Panc1 (cell line): ENCODE data around the gene TCEAL5. TPM values are rescaled to one million over a fixed set of nuclear protein-coding genes. Genes with fewer than 3 reads are reported as not detected.
"Not testable (repeated sequence)": the region's sequence is repeated elsewhere in the genome, so short reads cannot be mapped to it uniquely, and the experiment has no call there.

Source experiments
- ATAC-seq: fragments of 200-7000 bp; cut with Tn5 transposase; 2 replicates; pipeline ENCODE4 v1.9.1; 2020; ENCODE audit warnings: mild to moderate bottlenecking, moderate library complexity
- BruUV-seq: library from RNA; stranded (reverse); fragments of 400-500 nt; replicated peaks from 2 replicates; lab custom pipeline; 2021; lab: Mats Ljungman, UMichigan
- CTCF ChIA-PET: fragments of 300-600 bp; sonication (Branson Sonifier 250); formaldehyde crosslinking; loops from one replicate; lab custom pipeline; 2022; ENCODE audit warnings: antibody characterized with exemption; lab: Charles Lee
- POLR2A ChIA-PET: fragments of 300-600 bp; sonication (Branson Sonifier 250); formaldehyde crosslinking; loops from one replicate; lab custom pipeline; 2022; ENCODE audit warnings: antibody characterized with exemption; lab: Charles Lee
- DNase-seq: peaks from one replicate; pipeline ENCODE4 v3.0.0-alpha.2; 2010; ENCODE audit warnings: low read depth, low spot score
- H3K27ac ChIP-seq: 2 replicates; pipeline ENCODE4 v1.5.1; 2011; ENCODE audit warnings: mild to moderate bottlenecking, low read length, inconsistent platforms
- H3K27me3 ChIP-seq: fragments of 200-500 bp; sonication (Bioruptor generic); 2 replicates; pipeline ENCODE4 v1.6.0; 2014; ENCODE audit warnings: low read length, inconsistent platforms; ENCODE audit not compliant: control insufficient read depth, insufficient read depth
- H3K36me3 ChIP-seq: fragments of 200-500 bp; sonication (Bioruptor generic); 2 replicates; pipeline ENCODE4 v1.5.1; 2014; ENCODE audit warnings: inconsistent platforms, mild to moderate bottlenecking, low read length, moderate library complexity; ENCODE audit not compliant: control insufficient read depth, insufficient read depth
- H3K4me1 ChIP-seq: 2 replicates; pipeline ENCODE4 v1.5.1; 2011; ENCODE audit warnings: inconsistent platforms, mild to moderate bottlenecking, low read length, moderate library complexity; ENCODE audit not compliant: control insufficient read depth, insufficient read depth
- H3K4me3 ChIP-seq, 2 experiments: 2 replicates each; pipeline ENCODE4 v1.5.1; 2011 to 2012; ENCODE audit warnings: low read depth in 2 of 2, low read length in 2 of 2, mild to moderate bottlenecking in 2 of 2, inconsistent platforms in 1 of 2, moderate library complexity in 1 of 2
- H3K9me3 ChIP-seq: fragments of 200-500 bp; sonication (Bioruptor generic); 2 replicates; pipeline ENCODE4 v1.5.1; 2014; ENCODE audit warnings: low read depth, mild to moderate bottlenecking, inconsistent platforms, low read length, moderate library complexity; ENCODE audit not compliant: control insufficient read depth, insufficient read depth
- CTCF ChIP-seq: fragments of 450-650 bp; IDR thresholded peaks from 2 replicates; pipeline ENCODE4 v1.5.1; 2017; ENCODE audit warnings: mild to moderate bottlenecking
- POLR2AphosphoS5 ChIP-seq: IDR thresholded peaks from 2 replicates; pipeline ENCODE4 v1.6.1; 2012; ENCODE audit warnings: mild to moderate bottlenecking, low read depth, low read length, moderate library complexity
- REST ChIP-seq, 2 experiments: IDR thresholded peaks; 2 replicates each; pipeline ENCODE4 v1.6.1; 2011 to 2012; ENCODE audit warnings: low read depth in 2 of 2, control low read depth in 1 of 2, low read length in 1 of 2, mild to moderate bottlenecking in 1 of 2, moderate library complexity in 1 of 2; ENCODE audit not compliant: insufficient read depth in 1 of 2
- SIN3A ChIP-seq: IDR thresholded peaks from 2 replicates; pipeline ENCODE4 v1.6.1; 2012; ENCODE audit warnings: low read depth, mild to moderate bottlenecking, low read length, moderate library complexity, borderline replicate concordance; ENCODE audit not compliant: insufficient read depth
- TCF7L2 ChIP-seq: IDR thresholded peaks from 2 replicates; pipeline ENCODE4 v1.6.1; 2011; ENCODE audit warnings: mild to moderate bottlenecking, low read depth, low read length, inconsistent platforms
- in situ Hi-C: cut with HindIII; loops from 2 replicates; pipeline ENCODE4 v1.10.0; 2016; ENCODE audit warnings: low sequenced_read_pairs, low pct_unique_long_range_greater_than_20kb
- intact Hi-C: fragments of 100-400 bp; cut with micrococcal nuclease; formaldehyde crosslinking; loops from one replicate; pipeline ENCODE4 v1.10.0; 2022; ENCODE audit not compliant: unreplicated experiment
- total RNA-seq: library from RNA; stranded (reverse); gene quantifications from one replicate; pipeline ENCODE4 v1.2.1, GENCODE V29; 2021; ENCODE audit not compliant: unreplicated experiment

Gene TCEAL5
- total RNA-seq, 1 experiment from 2014 or later, result not detected

GRCh38 chrX:103233263-103233662 is 43.3 kb downstream of the TCEAL5 start:
- in situ Hi-C loops (no loop called here), intact Hi-C loops (no loop called here)
- POLR2A ChIA-PET, result no interaction called here
- H3K9me3 ChIP-seq, result no peaks in the 10 kb centered on the region
- no peak overlapping the region for H3K27ac ChIP-seq
- no peaks in the 10 kb centered on the region; the same call in 1 of the 2 replicates for H3K27me3 ChIP-seq
- DNase-seq (no peak), ATAC-seq (no peak)
- no peaks in the 10 kb centered on the region for H3K4me1 ChIP-seq
- H3K4me3 ChIP-seq, result no peak overlapping the region
- BruUV-seq, result no TSS peak
- no peak for TF ChIP-seq CTCF
- no peak for TF ChIP-seq POLR2AphosphoS5
- no peak for TF ChIP-seq TCF7L2
- TF ChIP-seq SIN3A, result no peak
- TF ChIP-seq REST (IDR thresholded peaks at IDR 0.05; ENCODE audit: insufficient read depth in 1 of 2, low read depth in 2 of 2, low read length in 1 of 2), result no peak
- no peaks in the 10 kb centered on the region for H3K36me3 ChIP-seq
- CTCF ChIA-PET, result no interaction called here

GRCh38 chrX:103225918-103226317 is 50.6 kb downstream of the TCEAL5 start:
- H3K36me3 ChIP-seq, POLR2A ChIA-PET, in situ Hi-C loops, BruUV-seq, intact Hi-C loops, DNase-seq, H3K4me1 ChIP-seq, H3K27me3 ChIP-seq, H3K27ac ChIP-seq, CTCF ChIA-PET, H3K9me3 ChIP-seq, ATAC-seq, H3K4me3 ChIP-seq: not testable (repeated sequence)

Other genes with a start within 250 kb of the TCEAL5 start
- gene BEX1, start 212.6 kb downstream of the TCEAL5 start, total RNA-seq, result not detected
- 0.26 TPM for gene NXF3, start 183.6 kb downstream of the TCEAL5 start, total RNA-seq
- gene BEX4, start 61.6 kb downstream of the TCEAL5 start, total RNA-seq, result 1.1 TPM
- gene TCEAL8, start 21.6 kb downstream of the TCEAL5 start, total RNA-seq, result 13.9 TPM
- 9.1 TPM for gene BEX2, start 34.2 kb upstream of the TCEAL5 start, total RNA-seq
- not detected for gene TCEAL7, start 53.5 kb upstream of the TCEAL5 start, total RNA-seq
- 42.6 TPM for gene TCEAL9, start 79.8 kb upstream of the TCEAL5 start, total RNA-seq
- 59.3 TPM for gene BEX3, start 99.8 kb upstream of the TCEAL5 start, total RNA-seq
- 0.26 TPM for gene RAB40A, start 242.7 kb upstream of the TCEAL5 start, total RNA-seq